Ovary (tissue), 9 donors: Measurements from ENCODE around the gene ADAMTS8. TPM values are rescaled to one million over a fixed set of nuclear protein-coding genes. Genes with fewer than 3 reads are reported as not detected.

ENCODE experiments used
- DNase-seq, 5 donors: peaks; one replicate each; pipeline ENCODE4 v3.0.0-alpha.2; 2019 to 2020
- H3K27ac ChIP-seq, 2 donors: fragments of 200-600 bp; one replicate each; pipeline versions ENCODE4 v1.5.1 to v1.8.0; 2019 to 2022
- H3K27me3 ChIP-seq: fragments of 200-600 bp; one replicate; pipeline ENCODE4 v1.8.0; 2022
- H3K36me3 ChIP-seq: fragments of 200-600 bp; sonication (generic); one replicate; pipeline ENCODE4 v1.5.1; 2019
- H3K4me1 ChIP-seq: one replicate; pipeline ENCODE4 v1.8.1; 2013; ENCODE audit warnings: mild to moderate bottlenecking, moderate library complexity; ENCODE audit not compliant: insufficient read depth
- H3K4me3 ChIP-seq: fragments of 200-600 bp; sonication (generic); one replicate; pipeline ENCODE4 v1.5.1; 2017
- H3K9me3 ChIP-seq, 2 donors: fragments of 200-600 bp in 1 of 2; sonication (generic) in 1 of 2; one replicate each; pipeline versions ENCODE4 v1.5.1 to v1.8.1; 2013 to 2019; ENCODE audit warnings: mild to moderate bottlenecking in 1 of 2, moderate library complexity in 1 of 2
- CTCF ChIP-seq, 3 donors: fragments of 450-650 bp in 2 of 3; fragments of 200-600 bp in 1 of 3; IDR thresholded peaks; one replicate each; pipeline versions ENCODE4 v1.5.1 to v1.8.0; 2016 to 2022; ENCODE audit warnings: antibody characterized with exemption in 3 of 3, mild to moderate bottlenecking in 1 of 3
- EP300 ChIP-seq: sonication (generic); formaldehyde crosslinking; IDR thresholded peaks from one replicate; pipeline ENCODE4 v1.6.1; 2017; ENCODE audit warnings: antibody characterized with exemption
- POLR2A ChIP-seq: fragments of 450-650 bp; IDR thresholded peaks from one replicate; pipeline ENCODE4 v1.6.1; 2017; ENCODE audit warnings: antibody characterized with exemption, mild to moderate bottlenecking, moderate library complexity
- WGBS, 3 donors: extraction: QIAGEN DNeasy Blood & Tissue Kit in 1 of 3; methylation state at CpG; one replicate each; pipeline versions ENCODE4 v1.1.5 to v1.1.7; 2013 to 2017; 5-methylcytosine and 5-hydroxymethylcytosine counted together
- intact Hi-C, 4 donors: fragments of 100-400 bp; cut with DNase I; formaldehyde crosslinking; loops; one replicate each; pipeline versions ENCODE4 v1.11.0 to v1.15.1; 2022 to 2023
- polyA plus RNA-seq, 2 donors: library from polyadenylated mRNA; stranded (reverse); fragments of 200-250 nt in 1 of 2; fragments of 350-450 nt in 1 of 2; fragmentation: Illumina TruSeq in 1 of 2; extraction: RNeasy Lipid Tissue Mini Kit (QIAGEN cat#74804) in 1 of 2; gene quantifications; one replicate each; pipeline ENCODE4 v1.2.3, GENCODE V29; 2013 to 2014
- total RNA-seq, 7 donors: library from RNA; depleted of rRNA in 2 of 7; stranded (reverse); fragments of >200 nt in 2 of 7; fragmentation: NEBNext Ultra II Directional in 3 of 7; extraction: Animal tissue kit (Norgen Biotek cat#: 25700) in 3 of 7; gene quantifications; one replicate each; pipeline versions ENCODE4 v1.1.0 to v1.2.4, GENCODE V29; 2016 to 2023
- donor health status: DM: no; HTN: no; CAD: no; lungs with moderate emphysema.
- donor health status: DM: no; HTN: no; CAD: no.
- donor health status: Bipolar disorder and iron deficiency.
- donor health status: DM: yes; HTN: yes; CAD: no.
- donor health status: DM: no; HTN: no; CAD: no.
- donor health status: DM: yes; HTN: yes; CAD: no.

ADAMTS8 gene
- total and polyA plus RNA-seq, 9 donors, result 0.24 to 2.1 (median 1.1) TPM

GRCh38 chr11:130469181-130469580, 40.8 kb upstream of the ADAMTS8 start:
- Histone ChIP-seq H3K27me3 (no peaks in the 10 kb centered on the region), H3K9me3 (no peaks in the 10 kb centered on the region), H3K4me3 (no peak overlapping the region), H3K4me1 (no peaks in the 10 kb centered on the region), H3K27ac (no peak overlapping the region), H3K36me3 (no peaks in the 10 kb centered on the region)
- no peak for TF ChIP-seq CTCF (IDR thresholded peaks at IDR 0.05)
- TF ChIP-seq EP300, result no peak
- no peak for TF ChIP-seq POLR2A
- 91 to 93% (median 92%) methylated on average over 6 of the region's 6 CpGs for WGBS, 3 donors
- intact Hi-C loops, result no loop called here
- DNase-seq, result no peak

- H3K27ac ChIP-seq, result no peak overlapping the region
- WGBS, 3 donors, result 81 to 83% (median 83%) methylated on average over 10 of the region's 10 CpGs
- H3K36me3 ChIP-seq, result no peaks in the 10 kb centered on the region
Measured at GRCh38 chr11:130467116-130467900, 38.9 kb upstream of the ADAMTS8 start.

GRCh38 chr11:130465263-130465662, 36.9 kb upstream of the ADAMTS8 start:
- Histone ChIP-seq H3K27me3 (no peaks in the 10 kb centered on the region), H3K4me3 (no peak overlapping the region), H3K36me3 (no peaks in the 10 kb centered on the region), H3K4me1 (no peaks in the 10 kb centered on the region), H3K9me3 (no peaks in the 10 kb centered on the region), H3K27ac (no peak overlapping the region)
- no peak for DNase-seq
- intact Hi-C loops, result no loop called here
- WGBS, 3 donors, result 95 to 96% (median 96%) methylated on average over 5 of the region's 5 CpGs
- TF ChIP-seq CTCF (IDR thresholded peaks at IDR 0.05) (no peak), EP300 (no peak), POLR2A (no peak)

More at GRCh38 chr11:130467116-130467900, 38.9 kb upstream of the ADAMTS8 start:
- no peaks in the 10 kb centered on the region for H3K4me1 ChIP-seq
- TF ChIP-seq CTCF (IDR thresholded peaks at IDR 0.05) (no peak), POLR2A (no peak), EP300 (no peak)
- no peaks in the 10 kb centered on the region for H3K27me3 ChIP-seq
- H3K9me3 ChIP-seq, result no peaks in the 10 kb centered on the region
- intact Hi-C loops, result no loop called here
- no peak for DNase-seq
- no peak overlapping the region for H3K4me3 ChIP-seq

- intact Hi-C loops, result no loop called here
- H3K9me3 ChIP-seq, result no peaks in the 10 kb centered on the region
- no peaks in the 10 kb centered on the region for H3K4me1 ChIP-seq
- no peak overlapping the region for H3K4me3 ChIP-seq
- DNase-seq, result no peak
- TF ChIP-seq EP300 (no peak), CTCF (IDR thresholded peaks at IDR 0.05) (no peak), POLR2A (no peak)
- no peaks in the 10 kb centered on the region for H3K36me3 ChIP-seq
- no peak overlapping the region for H3K27ac ChIP-seq
- no peaks in the 10 kb centered on the region for H3K27me3 ChIP-seq
Measured at GRCh38 chr11:130464291-130464812, 35.9 kb upstream of the ADAMTS8 start.
